Stomach (tissue), 9 donors: Measurements from ENCODE around the gene OR14A16. TPM values are rescaled to one million over a fixed set of nuclear protein-coding genes. Genes with fewer than 3 reads are reported as not detected.

ENCODE experiments used
- DNase-seq, 2 donors: peaks; one replicate each; pipeline versions ENCODE4 v3.0.0 to v3.0.0-alpha.2; 2013 to 2019
- H3K27ac ChIP-seq, 5 donors: fragments of 200-600 bp in 4 of 5; sonication (generic) in 4 of 5; one replicate each; pipeline ENCODE4 v1.5.1; 2013 to 2019; ENCODE audit warnings: mild to moderate bottlenecking in 1 of 5, moderate library complexity in 1 of 5
- H3K27me3 ChIP-seq, 3 donors: fragments of 200-600 bp; sonication (generic); one replicate each; pipeline ENCODE4 v1.5.1; 2017 to 2019; ENCODE audit warnings: mixed run types in 1 of 3
- H3K36me3 ChIP-seq, 4 donors: fragments of 200-600 bp; sonication (generic); 1 replicate in 3 of 4; 2 replicates in 1 of 4; pipeline ENCODE4 v1.5.1; 2016 to 2019
- H3K4me1 ChIP-seq, 4 donors: fragments of 200-600 bp; sonication (generic); one replicate each; pipeline ENCODE4 v1.5.1; 2016 to 2019
- H3K4me3 ChIP-seq, 4 donors: fragments of 200-600 bp; sonication (generic) in 3 of 4; one replicate each; pipeline ENCODE4 v1.5.1; 2016 to 2019; ENCODE audit warnings: mild to moderate bottlenecking in 1 of 4
- H3K9me3 ChIP-seq, 4 donors: fragments of 200-600 bp; sonication (generic); one replicate each; pipeline ENCODE4 v1.5.1; 2016 to 2019
- CTCF ChIP-seq, 7 experiments: fragments of 450-650 bp in 4 of 7; fragments of 200-600 bp in 3 of 7; sonication (generic) in 3 of 7; IDR thresholded peaks; one replicate each; pipeline ENCODE4 v1.5.1; 2016 to 2019; ENCODE audit warnings: antibody characterized with exemption in 7 of 7, control low read depth in 2 of 7, mild to moderate bottlenecking in 1 of 7
- EP300 ChIP-seq: sonication (generic); formaldehyde crosslinking; IDR thresholded peaks from one replicate; pipeline ENCODE4 v1.6.1; 2017; ENCODE audit warnings: antibody characterized with exemption
- POLR2A ChIP-seq, 4 donors: fragments of 450-650 bp; IDR thresholded peaks; one replicate each; pipeline ENCODE4 v1.6.1; 2016; ENCODE audit warnings: antibody characterized with exemption in 4 of 4, control low read depth in 2 of 4, mild to moderate bottlenecking in 1 of 4, moderate library complexity in 1 of 4
- POLR2AphosphoS5 ChIP-seq, 3 donors: sonication (generic); formaldehyde crosslinking; IDR thresholded peaks; one replicate each; pipeline ENCODE4 v1.6.1; 2016; ENCODE audit warnings: antibody characterized with exemption in 3 of 3
- WGBS, 5 donors: extraction: QIAGEN DNeasy Blood & Tissue Kit in 3 of 5; methylation state at CpG; one replicate each; pipeline versions ENCODE4 v1.1.5 to v1.1.7; 2013 to 2018; 5-methylcytosine and 5-hydroxymethylcytosine counted together
- intact Hi-C: fragments of 100-400 bp; cut with DNase I; formaldehyde crosslinking; loops from one replicate; pipeline ENCODE4 v1.15.1; 2023; ENCODE audit warnings: low total_unique reads
- polyA plus RNA-seq, 3 donors: library from polyadenylated mRNA; stranded (reverse); fragments of 200-250 nt; gene quantifications; one replicate each; pipeline ENCODE4 v1.2.3, GENCODE V29; 2013
- total RNA-seq, 5 donors: library from RNA; depleted of rRNA; stranded (reverse); fragments of >200 nt; gene quantifications; one replicate each; pipeline versions ENCODE4 v1.1.0 to v1.2.3, GENCODE V29; 2014 to 2016
- donor health status: healthy with polysubstance abuse.
- donor health status: Bipolar disorder and iron deficiency.
- donor health status: healthy.

Gene OR14A16
- total and polyA plus RNA-seq, 8 donors, result not detected

GRCh38 chr1:247825362-247825761, 1.4 kb upstream of the OR14A16 start:
- H3K9me3 ChIP-seq, result no peaks in the 10 kb centered on the region
- H3K4me1 ChIP-seq, result no peaks in the 10 kb centered on the region
- no peaks in the 10 kb centered on the region for H3K27me3 ChIP-seq
- TF ChIP-seq POLR2AphosphoS5 (IDR thresholded peaks at IDR 0.05), result no peak
- no peak for DNase-seq
- no peak overlapping the region for H3K4me3 ChIP-seq
- WGBS, 5 donors, result 68 to 95% (median 83%) methylated on average over 11 to 13 of the region's 13 CpGs
- H3K36me3 ChIP-seq, result no peaks in the 10 kb centered on the region
- intact Hi-C loops, result no loop called here
- H3K27ac ChIP-seq, result no peak overlapping the region

- intact Hi-C loops, result no loop called here
Observed at GRCh38 chr1:247822060-247822459, 1.9 kb downstream of the OR14A16 start.

GRCh38 chr1:247812637-247813036, 11.3 kb downstream of the OR14A16 start:
- Histone ChIP-seq H3K4me3 (no peak overlapping the region), H3K36me3 (no peaks in the 10 kb centered on the region), H3K27me3 (no peaks in the 10 kb centered on the region), H3K27ac (no peak overlapping the region), H3K9me3 (no peaks in the 10 kb centered on the region), H3K4me1 (no peaks in the 10 kb centered on the region)
- DNase-seq, result no peak
- TF ChIP-seq CTCF (IDR thresholded peaks at IDR 0.05) (no peak), POLR2A (IDR thresholded peaks at IDR 0.05) (no peak), POLR2AphosphoS5 (IDR thresholded peaks at IDR 0.05) (no peak), EP300 (no peak)
- intact Hi-C loops, result no loop called here
- 45 to 60% (median 50%) methylated on average over 2 of the region's 2 CpGs for WGBS, 5 donors

More at GRCh38 chr1:247822060-247822459, 1.9 kb downstream of the OR14A16 start:
- H3K36me3 ChIP-seq, result no peaks in the 10 kb centered on the region
- H3K4me3 ChIP-seq, result no peak overlapping the region
- no peak for DNase-seq
- H3K9me3 ChIP-seq, result no peaks in the 10 kb centered on the region
- 39 to 69% (median 56%) methylated on average over 2 of the region's 2 CpGs for WGBS, 5 donors
- H3K4me1 ChIP-seq, result no peaks in the 10 kb centered on the region
- no peak overlapping the region for H3K27ac ChIP-seq
- H3K27me3 ChIP-seq, result no peaks in the 10 kb centered on the region
- TF ChIP-seq POLR2A (IDR thresholded peaks at IDR 0.05) (no peak), CTCF (IDR thresholded peaks at IDR 0.05) (no peak), EP300 (no peak), POLR2AphosphoS5 (IDR thresholded peaks at IDR 0.05) (no peak)

- no peaks in the 10 kb centered on the region for H3K27me3 ChIP-seq
- no peaks in the 10 kb centered on the region for H3K4me1 ChIP-seq
- no peaks in the 10 kb centered on the region for H3K36me3 ChIP-seq
- H3K4me3 ChIP-seq, result no peak overlapping the region
- intact Hi-C loops, result no loop called here
- DNase-seq, result no peak
- H3K27ac ChIP-seq, result no peak overlapping the region
- WGBS, 5 donors, result 0 to 42% (median 31%) methylated on average over 2 of the region's 2 CpGs
- peaks cover 0 to 10% (median 0%) of the 10 kb centered on the region in 4 donors for H3K9me3 ChIP-seq
- TF ChIP-seq CTCF (IDR thresholded peaks at IDR 0.05) (no peak), POLR2A (IDR thresholded peaks at IDR 0.05) (no peak), EP300 (no peak), POLR2AphosphoS5 (IDR thresholded peaks at IDR 0.05) (no peak)
Observed at GRCh38 chr1:247797518-247797917, 26.4 kb downstream of the OR14A16 start.

- Histone ChIP-seq H3K27me3 (no peaks in the 10 kb centered on the region), H3K4me3 (no peak overlapping the region), H3K9me3 (peaks cover 0 to 15% (median 9%) of the 10 kb centered on the region in 4 donors), H3K4me1 (no peaks in the 10 kb centered on the region), H3K36me3 (no peaks in the 10 kb centered on the region), H3K27ac (no peak overlapping the region)
- no peak for DNase-seq
- TF ChIP-seq POLR2A (IDR thresholded peaks at IDR 0.05) (no peak), CTCF (IDR thresholded peaks at IDR 0.05) (no peak), POLR2AphosphoS5 (IDR thresholded peaks at IDR 0.05) (no peak), EP300 (no peak)
- intact Hi-C loops, result no loop called here
Observed at GRCh38 chr1:247769603-247770002, 54.3 kb downstream of the OR14A16 start.

Other genes with a start within 250 kb of the OR14A16 start
- not detected for gene OR2G2, start 235.8 kb downstream of the OR14A16 start, total RNA-seq
- gene OR2G2, start 235.8 kb downstream of the OR14A16 start, polyA plus RNA-seq, result not detected
- not detected for gene OR2G3, start 218.5 kb downstream of the OR14A16 start, total RNA-seq
- not detected for gene OR2G3, start 218.5 kb downstream of the OR14A16 start, polyA plus RNA-seq
- not detected for gene OR13G1, start 144.4 kb downstream of the OR14A16 start, total RNA-seq
- gene OR13G1, start 144.4 kb downstream of the OR14A16 start, polyA plus RNA-seq, result not detected
- gene OR6F1, start 107.5 kb downstream of the OR14A16 start, total RNA-seq, result not detected
- gene OR6F1, start 107.5 kb downstream of the OR14A16 start, polyA plus RNA-seq, result not detected
- not detected for gene OR14K1, start 85.5 kb downstream of the OR14A16 start, total RNA-seq
- gene OR14K1, start 85.5 kb downstream of the OR14A16 start, polyA plus RNA-seq, result not detected
- not detected for gene OR14A2, start 76.0 kb downstream of the OR14A16 start, total RNA-seq
- gene OR14A2, start 76.0 kb downstream of the OR14A16 start, polyA plus RNA-seq, result not detected
- not detected for gene OR1C1, start 63.6 kb downstream of the OR14A16 start, total RNA-seq
- gene OR1C1, start 63.6 kb downstream of the OR14A16 start, polyA plus RNA-seq, result not detected
- not detected for gene OR11L1, start 17.8 kb upstream of the OR14A16 start, total RNA-seq
- gene OR11L1, start 17.8 kb upstream of the OR14A16 start, polyA plus RNA-seq, result not detected
- 1 to 10 TPM in 2 of 5 donors, under 1 TPM in 1, not detected in 2; under 0.01 to 2.0 (median 1.2) TPM for gene TRIM58, start 33.1 kb upstream of the OR14A16 start, total RNA-seq
- under 1 TPM in 2 of 3 donors, not detected in 1; 0.10 to 0.19 TPM for gene TRIM58, start 33.1 kb upstream of the OR14A16 start, polyA plus RNA-seq
- gene OR2W3, start 71.5 kb upstream of the OR14A16 start, total RNA-seq, result under 1 TPM in 1 of 5 donors, not detected in 4; 0.92 TPM
- gene OR2W3, start 71.5 kb upstream of the OR14A16 start, polyA plus RNA-seq, result under 1 TPM in 1 of 3 donors, not detected in 2; 0.13 TPM
- not detected for gene OR2T8, start 96.1 kb upstream of the OR14A16 start, total RNA-seq
- gene OR2T8, start 96.1 kb upstream of the OR14A16 start, polyA plus RNA-seq, result not detected
- 10 to 100 TPM in 1 of 5 donors, not detected in 4; 10.5 TPM for gene OR2AJ1, start 100.8 kb upstream of the OR14A16 start, total RNA-seq
- not detected for gene OR2AJ1, start 100.8 kb upstream of the OR14A16 start, polyA plus RNA-seq
- not detected for gene OR2L8, start 124.7 kb upstream of the OR14A16 start, total RNA-seq
- gene OR2L8, start 124.7 kb upstream of the OR14A16 start, polyA plus RNA-seq, result not detected
- gene OR2AK2, start 141.1 kb upstream of the OR14A16 start, total RNA-seq, result not detected
- not detected for gene OR2AK2, start 141.1 kb upstream of the OR14A16 start, polyA plus RNA-seq
- not detected for gene OR2L5, start 189.5 kb upstream of the OR14A16 start, total RNA-seq
- gene OR2L5, start 189.5 kb upstream of the OR14A16 start, polyA plus RNA-seq, result not detected
- not detected for gene OR2L2, start 206.0 kb upstream of the OR14A16 start, total RNA-seq
- gene OR2L2, start 206.0 kb upstream of the OR14A16 start, polyA plus RNA-seq, result not detected
- gene OR2L3, start 222.7 kb upstream of the OR14A16 start, total RNA-seq, result not detected
- not detected for gene OR2L3, start 222.7 kb upstream of the OR14A16 start, polyA plus RNA-seq